A549 (cell line): ENCODE results near the gene SNX25. TPM values are rescaled to one million over a fixed set of nuclear protein-coding genes. Genes with fewer than 3 reads are reported as not detected.
A peak's percentile ranks its signal among the peaks of the same experiment; 100 is the strongest.

Source experiments
- ATOH8 ChIP-seq: fragments of 250-450 bp; sonication (Bioruptor Pico); IDR thresholded peaks from 2 replicates; pipeline ENCODE4 v1.5.0; 2020; ENCODE audit warnings: low read depth, mild to moderate bottlenecking, moderate library complexity
- BCL3 ChIP-seq: fragments of >200 bp; sonication (Bioruptor Twin); formaldehyde crosslinking; IDR thresholded peaks from 3 replicates; pipeline ENCODE4 v1.6.1; 2016
- CBX2 ChIP-seq: fragments of 200-600 bp; sonication (generic); IDR thresholded peaks from 2 replicates; pipeline ENCODE4 v1.6.1; 2016; ENCODE audit warnings: low read depth, mild to moderate bottlenecking, borderline replicate concordance
- CHD2 ChIP-seq: fragments of 150-350 bp; IDR thresholded peaks from 2 replicates; pipeline ENCODE4 v1.6.1; 2014; ENCODE audit warnings: low read length; ENCODE audit not compliant: partially characterized antibody
- CHD4 ChIP-seq: fragments of 200-600 bp; sonication (generic); IDR thresholded peaks from 2 replicates; pipeline ENCODE4 v1.6.1; 2016; ENCODE audit warnings: antibody characterized with exemption, mild to moderate bottlenecking, borderline replicate concordance
- CTCF ChIP-seq: fragments of >200 bp; sonication (Bioruptor Twin); formaldehyde crosslinking; IDR thresholded peaks from 3 replicates; pipeline ENCODE4 v1.5.1; 2016
- EHF ChIP-seq: fragments of 250-450 bp; sonication (Bioruptor Pico); IDR thresholded peaks from 2 replicates; pipeline ENCODE4 v1.5.0; 2020; ENCODE audit warnings: mild to moderate bottlenecking
- EHMT2 ChIP-seq: fragments of 200-600 bp; sonication (generic); IDR thresholded peaks from 2 replicates; pipeline ENCODE4 v1.6.1; 2016; ENCODE audit warnings: antibody characterized with exemption, low read depth, mild to moderate bottlenecking, moderate library complexity
- FOSB ChIP-seq: fragments of 250-450 bp; sonication (Bioruptor Pico); IDR thresholded peaks from 2 replicates; pipeline ENCODE4 v1.5.0; 2020; ENCODE audit warnings: mild to moderate bottlenecking, moderate library complexity
- FOSL2 ChIP-seq, 2 experiments: fragments of 450-650 bp in 1 of 2; fragments of >200 bp in 1 of 2; sonication (Bioruptor Twin) in 1 of 2; formaldehyde crosslinking; IDR thresholded peaks; 2 replicates each; pipeline versions ENCODE4 v1.5.0 to v1.6.1; 2016 to 2020; ENCODE audit warnings: mild to moderate bottlenecking in 1 of 2, moderate library complexity in 1 of 2
- GATA3 ChIP-seq: IDR thresholded peaks from 2 replicates; pipeline ENCODE4 v1.6.1; 2012; ENCODE audit warnings: borderline replicate concordance
- HDAC2 ChIP-seq: fragments of 200-600 bp; sonication (generic); IDR thresholded peaks from 2 replicates; pipeline ENCODE4 v1.6.1; 2016
- HEYL ChIP-seq: fragments of 250-450 bp; sonication (Bioruptor Pico); IDR thresholded peaks from 2 replicates; pipeline ENCODE4 v1.8.0; 2021; ENCODE audit warnings: mild to moderate bottlenecking, moderate library complexity
- HMGXB4 ChIP-seq: fragments of 250-450 bp; sonication (Bioruptor Pico); IDR thresholded peaks from 2 replicates; pipeline ENCODE4 v1.5.0; 2021; ENCODE audit warnings: mild to moderate bottlenecking, moderate library complexity, borderline replicate concordance
- HOXA7 ChIP-seq: fragments of 250-450 bp; sonication (Bioruptor Pico); IDR thresholded peaks from 2 replicates; pipeline ENCODE4 v1.5.0; 2020; ENCODE audit warnings: mild to moderate bottlenecking, moderate library complexity
- HOXB13 ChIP-seq: fragments of 250-450 bp; sonication (Bioruptor Pico); IDR thresholded peaks from 2 replicates; pipeline ENCODE4 v1.5.0; 2020; ENCODE audit warnings: low read depth, mild to moderate bottlenecking, moderate library complexity
- HOXB5 ChIP-seq: fragments of 250-450 bp; sonication (Bioruptor Pico); IDR thresholded peaks from 2 replicates; pipeline ENCODE4 v1.5.0; 2020; ENCODE audit warnings: mild to moderate bottlenecking, moderate library complexity
- KDM5A ChIP-seq: fragments of 200-600 bp; sonication (generic); IDR thresholded peaks from 2 replicates; pipeline ENCODE4 v1.6.1; 2016; ENCODE audit warnings: antibody characterized with exemption, mild to moderate bottlenecking
- MAZ ChIP-seq: fragments of 150-350 bp; IDR thresholded peaks from 2 replicates; pipeline ENCODE4 v1.6.1; 2014; ENCODE audit warnings: antibody characterized with exemption, low read depth, low read length, borderline replicate concordance
- MYC ChIP-seq: IDR thresholded peaks from 2 replicates; pipeline ENCODE4 v1.6.1; 2012; ENCODE audit warnings: mild to moderate bottlenecking, inconsistent platforms, low read length, improper control_type of control experiment, borderline replicate concordance
- NFE2L2 ChIP-seq: fragments of 150-350 bp; conservative IDR thresholded peaks from 2 replicates; pipeline ENCODE4 v1.6.1; 2014; ENCODE audit warnings: low read length
- PHF8 ChIP-seq: fragments of 200-600 bp; sonication (generic); IDR thresholded peaks from 2 replicates; pipeline ENCODE4 v1.6.1; 2016; ENCODE audit warnings: low read depth, mild to moderate bottlenecking, antibody characterized with exemption, moderate library complexity, borderline replicate concordance
- RARB ChIP-seq: fragments of 250-450 bp; sonication (Bioruptor Pico); IDR thresholded peaks from 2 replicates; pipeline ENCODE4 v1.8.0; 2021; ENCODE audit warnings: mild to moderate bottlenecking, moderate library complexity
- RCOR1 ChIP-seq: fragments of 150-350 bp; IDR thresholded peaks from 2 replicates; pipeline ENCODE4 v1.6.1; 2014; ENCODE audit warnings: antibody characterized with exemption, low read length, low read depth
- RNF2 ChIP-seq: fragments of 200-600 bp; sonication (generic); IDR thresholded peaks from 2 replicates; pipeline ENCODE4 v1.6.1; 2016; ENCODE audit warnings: low read depth, mild to moderate bottlenecking, antibody characterized with exemption, moderate library complexity, borderline replicate concordance
- SMC3 ChIP-seq: fragments of >200 bp; sonication (Bioruptor Twin); formaldehyde crosslinking; IDR thresholded peaks from 3 replicates; pipeline ENCODE4 v1.6.1; 2018; ENCODE audit warnings: inconsistent platforms
- SREBF2 ChIP-seq: fragments of 450-650 bp; IDR thresholded peaks from 2 replicates; pipeline ENCODE4 v1.6.1; 2014; ENCODE audit warnings: mild to moderate bottlenecking, moderate library complexity
- TFCP2L1 ChIP-seq: fragments of 250-450 bp; sonication (Bioruptor Pico); IDR thresholded peaks from 2 replicates; pipeline ENCODE4 v1.5.0; 2021; ENCODE audit warnings: mild to moderate bottlenecking
- TP53 ChIP-seq: fragments of 250-450 bp; sonication (Bioruptor Pico); IDR thresholded peaks from 2 replicates; pipeline ENCODE4 v1.5.0; 2021; ENCODE audit warnings: mild to moderate bottlenecking, moderate library complexity
- ZC3H11A ChIP-seq: fragments of 450-650 bp; IDR thresholded peaks from 2 replicates; pipeline ENCODE4 v1.6.1; 2014; ENCODE audit warnings: antibody characterized with exemption, mild to moderate bottlenecking
- polyA plus RNA-seq, 4 experiments: library from polyadenylated mRNA; depleted of rRNA in 3 of 4; stranded (reverse); fragments of >200 nt; fragmentation: RNase III in 1 of 4; extraction: RNeasy Plus Mini Kit Qiagen cat#74134 plus additional on column Dnase treatment in 1 of 4; gene quantifications; 2 replicates in 3 of 4; 3 replicates in 1 of 4; pipeline ENCODE4 v1.2.3, GENCODE V29; 2011 to 2017
- TF ChIP-seq, protein P1 (sequence below): fragments of 200-600 bp; sonication (generic); IDR thresholded peaks from 2 replicates; pipeline ENCODE4 v1.6.1; 2016; ENCODE audit warnings: antibody characterized with exemption, mild to moderate bottlenecking, moderate library complexity
- TF ChIP-seq, protein P2 (sequence below): IDR thresholded peaks from 2 replicates; pipeline ENCODE4 v1.6.1; 2012

SNX25 gene
- polyA plus RNA-seq, 2 of the 4 experiments (the other 2 are of a cell fraction): 10.1 to 13.0 TPM

DNA sequence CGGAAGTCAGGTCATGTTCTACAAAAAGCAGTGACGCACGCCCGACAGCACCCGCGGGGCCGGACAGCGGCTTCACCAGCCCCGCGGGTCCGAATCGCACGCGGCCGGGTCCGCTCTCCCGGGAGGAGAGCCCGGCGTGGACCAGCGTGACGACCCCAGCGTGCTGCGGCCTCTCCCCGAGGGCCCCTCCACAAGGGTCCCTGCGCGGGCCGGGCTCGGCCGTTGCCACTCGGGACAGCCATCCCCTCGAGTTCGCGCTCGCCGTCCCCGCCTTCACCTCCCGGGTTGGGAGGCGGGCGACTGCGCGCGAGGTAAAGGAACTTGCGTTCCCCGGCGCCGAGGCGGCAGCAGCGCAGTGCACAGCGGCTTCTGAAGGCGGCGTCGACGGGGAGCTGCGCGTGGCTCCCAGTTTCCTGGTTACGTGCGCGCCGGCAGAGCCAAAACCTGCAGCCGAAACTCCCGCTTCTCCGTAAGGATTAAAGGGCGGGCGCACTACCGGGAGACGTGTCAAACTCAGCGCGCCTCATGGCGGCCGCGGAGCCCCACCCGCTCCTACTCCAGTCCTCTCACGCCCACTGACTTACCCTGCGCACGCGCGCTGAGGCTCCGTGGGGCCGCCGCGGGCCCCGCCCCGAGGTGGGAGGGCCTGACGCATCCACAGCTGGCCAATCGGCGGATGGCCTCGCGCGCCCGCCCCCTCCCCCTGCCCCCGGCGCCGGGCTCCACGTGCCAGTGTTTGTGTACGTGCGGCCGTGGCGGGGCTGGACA is 186.7 kb downstream of the SNX25 start (continued):
- no peak; the same call in 1 of the 2 replicates for TF ChIP-seq HOXB5
- TF ChIP-seq CTCF: no peak
- TF ChIP-seq HMGXB4: 0 out of 2 replicates have a peak, but pooled peaks have one; percentile 45
- no peak for TF ChIP-seq ZC3H11A
- TF ChIP-seq, protein P1, sequence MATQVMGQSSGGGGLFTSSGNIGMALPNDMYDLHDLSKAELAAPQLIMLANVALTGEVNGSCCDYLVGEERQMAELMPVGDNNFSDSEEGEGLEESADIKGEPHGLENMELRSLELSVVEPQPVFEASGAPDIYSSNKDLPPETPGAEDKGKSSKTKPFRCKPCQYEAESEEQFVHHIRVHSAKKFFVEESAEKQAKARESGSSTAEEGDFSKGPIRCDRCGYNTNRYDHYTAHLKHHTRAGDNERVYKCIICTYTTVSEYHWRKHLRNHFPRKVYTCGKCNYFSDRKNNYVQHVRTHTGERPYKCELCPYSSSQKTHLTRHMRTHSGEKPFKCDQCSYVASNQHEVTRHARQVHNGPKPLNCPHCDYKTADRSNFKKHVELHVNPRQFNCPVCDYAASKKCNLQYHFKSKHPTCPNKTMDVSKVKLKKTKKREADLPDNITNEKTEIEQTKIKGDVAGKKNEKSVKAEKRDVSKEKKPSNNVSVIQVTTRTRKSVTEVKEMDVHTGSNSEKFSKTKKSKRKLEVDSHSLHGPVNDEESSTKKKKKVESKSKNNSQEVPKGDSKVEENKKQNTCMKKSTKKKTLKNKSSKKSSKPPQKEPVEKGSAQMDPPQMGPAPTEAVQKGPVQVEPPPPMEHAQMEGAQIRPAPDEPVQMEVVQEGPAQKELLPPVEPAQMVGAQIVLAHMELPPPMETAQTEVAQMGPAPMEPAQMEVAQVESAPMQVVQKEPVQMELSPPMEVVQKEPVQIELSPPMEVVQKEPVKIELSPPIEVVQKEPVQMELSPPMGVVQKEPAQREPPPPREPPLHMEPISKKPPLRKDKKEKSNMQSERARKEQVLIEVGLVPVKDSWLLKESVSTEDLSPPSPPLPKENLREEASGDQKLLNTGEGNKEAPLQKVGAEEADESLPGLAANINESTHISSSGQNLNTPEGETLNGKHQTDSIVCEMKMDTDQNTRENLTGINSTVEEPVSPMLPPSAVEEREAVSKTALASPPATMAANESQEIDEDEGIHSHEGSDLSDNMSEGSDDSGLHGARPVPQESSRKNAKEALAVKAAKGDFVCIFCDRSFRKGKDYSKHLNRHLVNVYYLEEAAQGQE: peak; percentile 80
- no peak for TF ChIP-seq MAZ
- TF ChIP-seq HDAC2: no peak; the same call in 1 of the 2 replicates
- TF ChIP-seq RARB (CRISPR knock-in tag): no peak
- 0 out of 2 replicates have a peak, but pooled peaks have one; percentile 17 for TF ChIP-seq GATA3
- TF ChIP-seq HEYL (CRISPR knock-in tag): no peak
- TF ChIP-seq TFCP2L1 (CRISPR knock-in tag): peak; percentile 75; the same call in 1 of the 2 replicates
- 0 out of 2 replicates have a peak, but pooled peaks have one; percentile 75 for TF ChIP-seq TP53 (CRISPR knock-in tag)
- no peak for TF ChIP-seq EHMT2
- TF ChIP-seq, protein P2, sequence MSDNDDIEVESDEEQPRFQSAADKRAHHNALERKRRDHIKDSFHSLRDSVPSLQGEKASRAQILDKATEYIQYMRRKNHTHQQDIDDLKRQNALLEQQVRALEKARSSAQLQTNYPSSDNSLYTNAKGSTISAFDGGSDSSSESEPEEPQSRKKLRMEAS: peak; percentile 90
- no peak for TF ChIP-seq HOXB13 (CRISPR knock-in tag)
- peak; percentile 36; the same call in 1 of the 2 replicates for TF ChIP-seq MYC
- TF ChIP-seq CBX2: no peak
- peak; percentile 84; the same call in 1 of the 2 replicates for TF ChIP-seq PHF8
- no peak for TF ChIP-seq CHD4
- TF ChIP-seq FOSL2 (IDR thresholded peaks at IDR 0.05): no peak
- TF ChIP-seq FOSL2 (CRISPR knock-in tag; IDR thresholded peaks at IDR 0.05): peak; percentile 19; the same call in 1 of the 2 replicates
- no peak for TF ChIP-seq FOSB (CRISPR knock-in tag)
- no peak for TF ChIP-seq CHD2
- TF ChIP-seq EHF (CRISPR knock-in tag): no peak
- no peak; the same call in 2 of the 3 replicates for TF ChIP-seq BCL3
- no peak for TF ChIP-seq RCOR1
- no peak for TF ChIP-seq SMC3
- no peak for TF ChIP-seq NFE2L2
- no peak for TF ChIP-seq ATOH8 (CRISPR knock-in tag)
- no peak for TF ChIP-seq SREBF2
- TF ChIP-seq RNF2: no peak
- TF ChIP-seq HOXA7 (CRISPR knock-in tag): no peak
- no peak for TF ChIP-seq KDM5A
